ENCODE data around the gene TLL2. TPM values are rescaled to one million over a fixed set of nuclear protein-coding genes. Genes with fewer than 3 reads are reported as not detected.

TLL2 gene
- polyA plus RNA-seq, 3 donors: not detected

DNA sequence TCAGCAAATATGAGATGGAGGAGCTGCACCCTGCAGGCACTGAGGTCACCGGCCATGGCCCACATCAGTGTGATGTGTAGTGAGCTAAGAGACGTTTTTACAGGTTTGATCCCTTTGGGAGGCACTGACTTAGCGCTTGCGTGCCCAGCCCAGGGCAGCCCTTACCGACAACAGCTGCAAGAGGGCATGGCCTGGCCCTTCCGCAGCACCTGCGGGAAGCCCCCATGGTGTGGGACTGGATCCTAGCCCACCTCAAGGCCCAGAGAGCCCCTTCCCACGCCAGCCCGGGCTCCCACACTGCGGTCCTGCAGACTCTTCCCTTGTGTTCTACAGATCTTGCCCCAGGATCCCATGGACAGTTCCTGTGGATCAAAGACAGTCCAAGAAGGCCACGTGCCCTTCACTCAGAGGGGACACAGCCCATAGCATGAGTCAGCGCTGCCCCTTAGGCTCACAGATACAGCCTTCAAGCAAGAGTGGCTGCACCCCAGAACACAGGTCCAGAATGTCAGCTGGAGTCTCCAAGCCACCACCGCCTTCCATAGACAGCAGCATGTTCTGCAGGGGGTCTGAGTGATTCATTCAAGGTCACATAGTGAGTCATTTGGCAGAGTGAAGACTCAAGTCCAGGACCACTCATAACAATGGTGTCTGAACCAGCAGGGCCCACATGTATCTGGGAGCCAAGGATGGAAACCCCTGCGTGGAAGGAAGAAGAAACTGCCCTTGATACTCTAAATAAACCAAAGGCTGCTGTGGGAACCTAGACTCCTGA lies 25.4 kb downstream of the TLL2 start:
- Histone ChIP-seq H2AFZ (ENCODE audit: insufficient read depth, low read depth, low read length, poor library complexity, severe bottlenecking) (no peak overlapping the region), H3K79me2 (ENCODE audit: insufficient read depth, low read length) (no peaks in the 10 kb centered on the region), H4K20me1 (ENCODE audit: insufficient read depth, low read length) (no peaks in the 10 kb centered on the region), H3K4me3 (replicated peaks in 1 of 3; ENCODE audit: low read depth in 2 of 3, low read length in 3 of 3) (no peak overlapping the region), H3K4me1 (ENCODE audit: control insufficient read depth in 1 of 2, insufficient read depth in 2 of 2, low read length in 2 of 2) (no peaks in the 10 kb centered on the region), H3K27ac (ENCODE audit: low read depth in 1 of 2, low read length in 2 of 2) (no peak overlapping the region), H3K27me3 (ENCODE audit: control insufficient read depth in 2 of 2, insufficient read depth in 2 of 2, low read length in 2 of 2) (peaks cover 0 to 2% of the 10 kb centered on the region in 2 donors), H3K9me3 (replicated peaks in 1 of 2; ENCODE audit: control insufficient read depth in 1 of 2, insufficient read depth in 1 of 2, low read length in 2 of 2) (no peaks in the 10 kb centered on the region), H3K36me3 (replicated peaks in 1 of 2; ENCODE audit: control insufficient read depth in 1 of 2, insufficient read depth in 2 of 2, low read length in 2 of 2) (no peaks in the 10 kb centered on the region), H3K9ac (ENCODE audit: insufficient read depth, low read length, poor library complexity, severe bottlenecking) (no peak overlapping the region), H3K4me2 (replicated peaks; ENCODE audit: extremely low read depth, low read length, poor library complexity, severe bottlenecking) (no peak overlapping the region)
- no peak overlapping the region for H3K27ac Mint-ChIP-seq
- no peak for TF ChIP-seq CTCF (IDR thresholded peaks at IDR 0.05)
- intact Hi-C loops (cut with micrococcal nuclease): no loop called here
- WGBS (ENCODE audit: insufficient coverage): 93% methylated on average over 13 of the region's 14 CpGs
- H3K4me3 Mint-ChIP-seq: no peak overlapping the region
- no peaks in the 10 kb centered on the region for H3K36me3 Mint-ChIP-seq
- H3K4me1 Mint-ChIP-seq: no peaks in the 10 kb centered on the region
- peaks cover 8 to 12% (median 9%) of the 10 kb centered on the region in 3 donors for H3K27me3 Mint-ChIP-seq (ENCODE audit: low read depth in 3 of 3)
- no peak for DNase-seq
- peaks cover 0 to 3% (median 0%) of the 10 kb centered on the region in 7 donors for H3K9me3 Mint-ChIP-seq

DNA sequence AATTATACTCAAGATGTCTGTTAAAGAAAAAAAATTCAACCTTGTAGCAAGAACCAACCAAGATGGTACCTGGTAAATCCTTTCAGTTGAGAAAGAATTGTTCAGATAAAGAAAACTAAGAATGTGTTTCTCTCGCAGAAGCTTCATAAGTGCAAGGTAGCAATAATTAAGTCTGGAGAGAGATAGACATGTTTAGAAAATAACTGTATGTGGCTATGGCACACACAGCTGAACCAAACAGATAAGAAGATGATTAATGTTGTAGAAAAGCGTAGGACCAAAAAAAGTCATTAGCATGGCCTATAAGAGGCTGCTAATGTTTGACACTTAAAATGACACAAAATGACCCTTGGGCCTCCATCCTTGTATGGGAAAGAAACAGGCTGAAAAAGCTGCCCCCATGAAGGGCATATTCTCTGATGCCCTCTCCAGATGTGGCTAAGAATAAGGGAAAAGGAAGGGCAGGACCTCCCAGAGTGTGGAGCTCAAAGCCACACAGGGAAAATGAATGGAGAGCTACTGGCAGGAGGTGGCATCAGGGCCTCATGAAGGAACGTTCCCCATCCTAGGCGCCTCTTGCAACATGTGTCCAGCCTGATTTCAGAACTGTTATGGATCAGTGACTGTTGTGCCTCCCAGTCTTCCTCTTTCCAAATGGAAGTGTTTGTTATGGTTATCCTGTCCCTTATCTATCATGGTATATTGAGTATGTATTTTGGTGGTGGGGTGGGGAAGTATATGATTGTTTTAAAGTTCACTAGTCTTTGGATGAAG lies 30.7 kb downstream of the TLL2 start:
- no peaks in the 10 kb centered on the region for H3K36me3 ChIP-seq (replicated peaks in 1 of 2; ENCODE audit: control insufficient read depth in 1 of 2, insufficient read depth in 2 of 2, low read length in 2 of 2)
- H3K4me3 ChIP-seq (replicated peaks in 1 of 3; ENCODE audit: low read depth in 2 of 3, low read length in 3 of 3): no peak overlapping the region
- intact Hi-C loops (cut with micrococcal nuclease): no loop called here
- H4K20me1 ChIP-seq (ENCODE audit: insufficient read depth, low read length): no peaks in the 10 kb centered on the region
- H3K27me3 Mint-ChIP-seq (ENCODE audit: low read depth in 3 of 3): peaks cover 7 to 23% (median 19%) of the 10 kb centered on the region in 3 donors
- no peak overlapping the region for H3K9ac ChIP-seq (ENCODE audit: insufficient read depth, low read length, poor library complexity, severe bottlenecking)
- no CpG with 5 or more reads among the region's 4 CpGs for WGBS (ENCODE audit: insufficient coverage)
- H3K4me1 ChIP-seq (ENCODE audit: control insufficient read depth in 1 of 2, insufficient read depth in 2 of 2, low read length in 2 of 2): no peaks in the 10 kb centered on the region
- no peak overlapping the region for H3K4me3 Mint-ChIP-seq
- H3K4me2 ChIP-seq (replicated peaks; ENCODE audit: extremely low read depth, low read length, poor library complexity, severe bottlenecking): no peak overlapping the region
- H3K79me2 ChIP-seq (ENCODE audit: insufficient read depth, low read length): no peaks in the 10 kb centered on the region
- H3K4me1 Mint-ChIP-seq: no peaks in the 10 kb centered on the region
- no peak for DNase-seq
- TF ChIP-seq CTCF (IDR thresholded peaks at IDR 0.05): no peak
- H3K27ac ChIP-seq (ENCODE audit: low read depth in 1 of 2, low read length in 2 of 2): no peak overlapping the region
- H3K9me3 ChIP-seq (replicated peaks in 1 of 2; ENCODE audit: control insufficient read depth in 1 of 2, insufficient read depth in 1 of 2, low read length in 2 of 2): no peaks in the 10 kb centered on the region
- H3K27ac Mint-ChIP-seq: no peak overlapping the region
- peaks cover 0 to 2% (median 0%) of the 10 kb centered on the region in 7 donors for H3K9me3 Mint-ChIP-seq
- no peaks in the 10 kb centered on the region for H3K36me3 Mint-ChIP-seq
- no peak overlapping the region for H2AFZ ChIP-seq (ENCODE audit: insufficient read depth, low read depth, low read length, poor library complexity, severe bottlenecking)
- peaks cover 0 to 2% of the 10 kb centered on the region in 2 donors for H3K27me3 ChIP-seq (ENCODE audit: control insufficient read depth in 2 of 2, insufficient read depth in 2 of 2, low read length in 2 of 2)
